A673 (cell line): ENCODE measurements around the gene UBE2E3. TPM values are rescaled to one million over a fixed set of nuclear protein-coding genes. Genes with fewer than 3 reads are reported as not detected.

Source experiments
- BruUV-seq: library from RNA; stranded (reverse); fragments of 400-500 nt; replicated peaks from 2 replicates; lab custom pipeline; 2021; lab: Mats Ljungman, UMichigan
- CTCF ChIA-PET: fragments of 300-600 bp; sonication (Branson Sonifier 250); formaldehyde crosslinking; loops from one replicate; lab custom pipeline; 2022; ENCODE audit warnings: antibody characterized with exemption; lab: Charles Lee
- POLR2A ChIA-PET: fragments of 300-600 bp; sonication (Branson Sonifier 250); formaldehyde crosslinking; loops from one replicate; lab custom pipeline; 2022; ENCODE audit warnings: antibody characterized with exemption; ENCODE audit not compliant: low non-redundant PET; lab: Charles Lee
- DNase-seq: peaks from one replicate; pipeline ENCODE4 v3.0.0-alpha.2; 2015; ENCODE audit warnings: low spot score
- H3K27ac ChIP-seq: fragments of 200-600 bp; sonication (generic); 2 replicates; pipeline ENCODE4 v1.5.1; 2016; ENCODE audit warnings: mixed run types, low read depth, mild to moderate bottlenecking, mixed read lengths, antibody characterized with exemption, low read length; ENCODE audit not compliant: poor library complexity, severe bottlenecking
- H3K27me3 ChIP-seq: fragments of 200-600 bp; sonication (generic); replicated peaks from 2 replicates; pipeline ENCODE4 v1.6.1; 2017; ENCODE audit warnings: mixed run types, low read depth, mild to moderate bottlenecking, mixed read lengths, antibody characterized with exemption, low read length; ENCODE audit not compliant: insufficient read depth, poor library complexity
- H3K36me3 ChIP-seq: fragments of 200-600 bp; sonication (generic); 2 replicates; pipeline ENCODE4 v1.6.1; 2016; ENCODE audit warnings: mixed run types, mild to moderate bottlenecking, mixed read lengths, antibody characterized with exemption, low read length; ENCODE audit not compliant: insufficient read depth, poor library complexity, severe bottlenecking
- H3K4me1 ChIP-seq: fragments of 200-600 bp; sonication (generic); 2 replicates; pipeline ENCODE4 v1.6.1; 2017; ENCODE audit warnings: mixed run types, mild to moderate bottlenecking, mixed read lengths, antibody characterized with exemption, low read length; ENCODE audit not compliant: insufficient read depth, poor library complexity, severe bottlenecking
- H3K4me3 ChIP-seq: fragments of 200-600 bp; sonication (generic); 2 replicates; pipeline ENCODE4 v1.5.1; 2016; ENCODE audit warnings: low read depth, mixed run types, mild to moderate bottlenecking, mixed read lengths, low read length; ENCODE audit not compliant: poor library complexity, severe bottlenecking
- H3K9me3 ChIP-seq: fragments of 200-600 bp; sonication (generic); 2 replicates; pipeline ENCODE4 v1.6.1; 2016; ENCODE audit warnings: mixed run types, low read depth, mild to moderate bottlenecking, mixed read lengths, antibody characterized with exemption, low read length; ENCODE audit not compliant: poor library complexity, severe bottlenecking
- CTCF ChIP-seq: fragments of 300-800, 200-600 bp; sonication (generic); conservative IDR thresholded peaks from 2 replicates; pipeline ENCODE4 v1.5.1; 2017; ENCODE audit warnings: low read depth, mild to moderate bottlenecking, antibody characterized with exemption, low read length, moderate library complexity, mixed read lengths
- EZH2 ChIP-seq: fragments of 200-600 bp; sonication (generic); IDR thresholded peaks from 2 replicates; pipeline ENCODE4 v1.6.1; 2017; ENCODE audit warnings: borderline replicate concordance, low read depth, mild to moderate bottlenecking, mixed read lengths, antibody characterized with exemption, low read length; ENCODE audit not compliant: poor library complexity, severe bottlenecking
- intact Hi-C: fragments of 100-400 bp; cut with micrococcal nuclease; formaldehyde crosslinking; loops from one replicate; pipeline ENCODE4 v1.10.0; 2022; ENCODE audit not compliant: unreplicated experiment
- total RNA-seq: library from RNA; stranded (reverse); gene quantifications from 2 replicates; pipeline ENCODE4 v1.2.3, GENCODE V29; 2021

The UBE2E3 gene
- total RNA-seq, 1 experiment from 2014 or later: 103 TPM

GRCh38 chr2:180985771-180986395 is 5.5 kb downstream of the UBE2E3 start:
- no TSS peak for BruUV-seq
- Histone ChIP-seq H3K4me3 (peak overlapping the region; percentile 17), H3K27ac (peak overlapping the region; percentile 4), H3K36me3 (peaks cover 5% of the 10 kb centered on the region), H3K4me1 (peaks cover 51% of the 10 kb centered on the region), H3K9me3 (no peaks in the 10 kb centered on the region), H3K27me3 (no peaks in the 10 kb centered on the region)
- DNase-seq: no peak
- intact Hi-C loops: no loop called here
- no peak for TF ChIP-seq CTCF
- no peak for TF ChIP-seq EZH2
- CTCF ChIA-PET: no interaction called here
- POLR2A ChIA-PET: no interaction called here

- no peaks in the 10 kb centered on the region for H3K9me3 ChIP-seq
- H3K4me1 ChIP-seq: peaks cover 50% of the 10 kb centered on the region
- no peak for DNase-seq
- ChIA-PET POLR2A (no interaction called here), CTCF (no interaction called here)
- intact Hi-C loops: no loop called here
- peaks cover 5% of the 10 kb centered on the region for H3K36me3 ChIP-seq
- H3K27me3 ChIP-seq: no peaks in the 10 kb centered on the region
- no peak for TF ChIP-seq CTCF
- H3K4me3 ChIP-seq: no peak overlapping the region
- no peak overlapping the region for H3K27ac ChIP-seq
- no TSS peak for BruUV-seq
Observed at GRCh38 chr2:180987146-180987545, 6.7 kb downstream of the UBE2E3 start.

GRCh38 chr2:180990337-180990736 is 9.9 kb downstream of the UBE2E3 start:
- POLR2A ChIA-PET: no interaction called here
- H3K9me3 ChIP-seq: no peaks in the 10 kb centered on the region
- TF ChIP-seq EZH2 (no peak), CTCF (no peak)

More at GRCh38 chr2:180990337-180990736, 9.9 kb downstream of the UBE2E3 start:
- Histone ChIP-seq H3K4me3 (no peak overlapping the region), H3K4me1 (peaks cover 29% of the 10 kb centered on the region), H3K27me3 (no peaks in the 10 kb centered on the region), H3K27ac (no peak overlapping the region), H3K36me3 (no peaks in the 10 kb centered on the region)
- intact Hi-C loops: no loop called here
- DNase-seq: no peak
- CTCF ChIA-PET: no interaction called here
- BruUV-seq: no TSS peak
